ENCODE measurements around the gene TTC22. TPM values are rescaled to one million over a fixed set of nuclear protein-coding genes. Genes with fewer than 3 reads are reported as not detected.

TTC22 gene
- total RNA-seq, 1 experiment from 2014 or later, result not detected

DNA sequence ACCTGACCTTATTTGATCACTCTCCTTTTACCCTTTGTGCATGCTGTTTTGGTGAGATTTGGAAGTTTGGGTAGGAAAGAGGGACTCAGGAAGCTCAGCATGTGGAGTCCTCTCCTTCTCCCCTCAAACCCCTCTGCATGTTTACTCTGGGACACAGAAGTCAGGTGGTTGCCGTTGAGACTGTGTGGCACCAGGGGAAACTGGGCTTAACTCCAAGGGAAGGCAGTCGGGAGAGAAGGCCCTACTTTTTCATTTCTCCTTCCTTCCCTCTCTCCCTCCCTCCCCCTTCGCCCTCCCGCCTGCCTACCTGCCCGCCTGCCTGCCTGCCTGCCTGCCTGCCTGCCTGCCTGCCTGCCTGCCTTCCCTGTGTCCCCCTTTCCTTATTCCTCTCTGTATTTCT, 34.8 kb upstream of the TTC22 start:
- no peak for DNase-seq (ENCODE audit: low read depth)
- in situ Hi-C loops (cut with HindIII; ENCODE audit: low pct_unique_long_range_greater_than_20kb, low sequenced_read_pairs), result no loop called here

DNA sequence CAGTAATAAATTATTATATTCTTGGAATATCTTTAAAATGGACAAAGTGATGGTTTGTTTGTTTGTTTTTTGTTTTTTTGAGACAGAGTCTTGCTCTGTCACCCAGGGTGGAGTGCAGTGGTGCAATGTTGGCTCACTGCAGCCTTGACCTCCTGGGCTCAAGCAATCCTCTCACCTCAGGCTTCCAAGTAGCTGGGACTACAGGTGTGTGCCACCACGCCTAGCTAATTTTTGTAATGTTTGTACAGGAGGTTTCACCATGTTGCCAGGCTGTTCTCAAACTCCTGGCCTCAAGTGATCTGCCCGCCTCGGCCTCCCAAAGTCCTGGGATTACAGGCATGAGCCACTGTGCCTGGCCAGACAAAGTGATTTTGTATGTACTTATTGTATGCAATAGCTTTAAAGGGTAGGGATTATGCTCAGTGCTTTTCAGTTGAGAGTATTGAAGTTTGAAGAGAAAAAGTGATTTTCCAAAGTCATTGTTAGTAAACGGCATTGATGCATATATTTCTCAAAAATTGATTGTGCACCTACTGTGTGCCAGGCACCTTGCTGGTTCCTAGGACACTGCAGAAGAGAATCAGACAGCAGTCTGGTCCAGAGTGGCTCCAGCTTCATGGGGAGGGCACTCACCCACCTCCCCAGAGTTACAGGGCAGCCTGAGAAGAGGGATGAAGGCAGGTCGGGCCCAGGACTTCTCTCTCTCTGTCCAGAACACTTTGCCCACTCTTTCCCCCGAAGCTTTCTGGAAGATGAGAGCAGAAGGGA, 34.2 kb upstream of the TTC22 start:
- in situ Hi-C loops (cut with HindIII; ENCODE audit: low pct_unique_long_range_greater_than_20kb, low sequenced_read_pairs), result no loop called here

DNA sequence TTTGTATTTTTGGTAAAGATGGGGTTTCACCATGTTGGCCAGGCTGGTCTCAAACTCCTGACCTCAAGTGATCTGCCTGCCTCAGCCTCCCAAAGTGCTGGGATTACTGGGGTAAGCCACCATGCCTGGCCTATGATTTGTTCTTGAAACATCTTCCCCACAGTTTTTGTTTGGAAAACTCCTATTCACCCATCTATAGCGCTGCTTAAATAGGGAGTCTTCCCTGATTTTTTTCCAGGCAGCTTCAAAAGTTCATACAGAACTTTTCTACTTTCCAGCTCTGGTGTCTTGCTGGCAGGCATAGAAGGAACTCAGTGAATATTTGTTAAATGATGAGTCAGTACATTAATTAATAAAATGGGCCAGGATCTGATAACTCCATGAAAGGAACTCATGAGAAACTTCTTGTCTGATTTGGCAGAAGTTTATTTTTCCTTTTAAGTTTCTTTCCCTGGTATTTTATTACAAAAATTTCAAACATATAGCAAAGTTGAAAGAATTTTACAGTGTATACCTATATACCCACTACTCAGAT, 33.0 kb upstream of the TTC22 start:
- in situ Hi-C loops (cut with HindIII; ENCODE audit: low pct_unique_long_range_greater_than_20kb, low sequenced_read_pairs), result no loop called here
- no peak for DNase-seq (ENCODE audit: low read depth)

More for the DNA sequence above, 34.2 kb upstream of the TTC22 start:
- no peak for DNase-seq (ENCODE audit: low read depth)

DNA sequence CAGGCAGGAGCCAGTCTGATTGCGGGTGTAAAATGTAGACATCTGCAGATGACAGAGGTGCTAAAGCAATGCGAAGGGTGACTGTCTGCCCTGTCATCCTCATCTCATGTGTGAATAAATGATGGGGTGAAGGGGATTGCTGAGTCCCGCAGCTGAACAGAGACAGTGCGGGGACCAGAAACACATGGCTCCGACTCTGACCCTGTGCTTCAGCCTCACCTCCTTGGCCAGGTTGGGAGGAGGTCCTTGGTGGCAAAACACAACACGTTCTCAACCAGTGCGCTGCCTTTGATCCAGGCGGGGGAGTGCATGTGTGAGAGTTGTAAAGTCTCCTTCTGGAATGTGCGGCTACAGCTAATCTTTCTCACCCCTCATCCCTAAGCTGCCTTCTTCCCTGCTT, 32.0 kb upstream of the TTC22 start:
- in situ Hi-C loops (cut with HindIII; ENCODE audit: low pct_unique_long_range_greater_than_20kb, low sequenced_read_pairs), result no loop called here
- no peak for DNase-seq (ENCODE audit: low read depth)

DNA sequence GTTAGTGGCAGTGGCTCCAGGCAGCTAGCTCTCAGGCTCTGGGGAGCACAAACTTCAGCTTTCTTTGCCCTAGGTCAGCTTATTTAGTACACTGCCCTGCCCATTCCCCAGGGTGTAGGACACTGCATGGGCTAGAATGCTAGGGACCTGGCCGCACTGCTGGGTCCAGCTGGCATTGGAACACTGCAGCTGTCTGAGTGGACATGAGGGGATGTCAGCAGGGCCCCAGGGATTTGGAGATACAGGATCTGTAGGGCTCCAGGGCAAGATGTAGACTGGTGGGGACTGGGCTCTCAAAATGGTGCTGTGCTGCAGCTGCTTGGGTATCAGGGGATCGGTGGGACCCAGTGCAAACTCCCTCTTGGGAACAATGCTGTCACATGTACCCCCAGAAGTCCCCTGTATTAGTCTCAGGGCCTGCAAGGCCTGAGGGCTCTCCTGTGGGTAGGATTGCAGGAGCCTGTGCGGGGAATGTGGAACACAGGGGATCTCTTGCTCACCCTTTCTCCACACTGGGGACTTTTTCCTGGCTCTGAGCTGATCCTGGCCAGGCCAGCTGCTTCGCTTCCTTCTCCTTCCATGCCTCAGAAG, 25.2 kb upstream of the TTC22 start:
- in situ Hi-C loops (cut with HindIII; ENCODE audit: low pct_unique_long_range_greater_than_20kb, low sequenced_read_pairs), result no loop called here
- no peak for DNase-seq (ENCODE audit: low read depth)

- no peak for DNase-seq (ENCODE audit: low read depth)
- in situ Hi-C loops (cut with HindIII; ENCODE audit: low pct_unique_long_range_greater_than_20kb, low sequenced_read_pairs), result no loop called here
Observed at GRCh38 chr1:54825696-54826095, 24.6 kb upstream of the TTC22 start.

DNA sequence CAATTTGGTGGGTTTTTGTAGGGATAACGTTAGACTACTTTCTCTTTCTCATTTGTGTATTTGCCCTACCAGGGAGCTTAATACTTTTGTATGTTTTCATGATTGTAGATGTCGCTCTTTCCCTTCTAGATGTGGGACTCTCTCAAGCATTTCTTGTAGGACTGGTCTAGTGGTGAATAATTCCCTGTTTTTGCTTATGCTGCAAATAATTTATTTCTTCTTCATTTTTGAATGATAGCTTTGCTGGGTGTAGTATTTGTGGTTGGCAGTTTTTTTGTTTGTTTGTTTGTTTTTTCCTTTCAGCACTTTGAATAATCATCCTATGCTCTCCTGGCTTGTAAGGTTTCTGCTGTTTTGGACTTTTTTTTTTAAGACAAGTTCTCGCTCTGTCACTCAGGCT, 22.5 kb upstream of the TTC22 start:
- no peak for DNase-seq (ENCODE audit: low read depth)
- in situ Hi-C loops (cut with HindIII; ENCODE audit: low pct_unique_long_range_greater_than_20kb, low sequenced_read_pairs), result no loop called here

DNA sequence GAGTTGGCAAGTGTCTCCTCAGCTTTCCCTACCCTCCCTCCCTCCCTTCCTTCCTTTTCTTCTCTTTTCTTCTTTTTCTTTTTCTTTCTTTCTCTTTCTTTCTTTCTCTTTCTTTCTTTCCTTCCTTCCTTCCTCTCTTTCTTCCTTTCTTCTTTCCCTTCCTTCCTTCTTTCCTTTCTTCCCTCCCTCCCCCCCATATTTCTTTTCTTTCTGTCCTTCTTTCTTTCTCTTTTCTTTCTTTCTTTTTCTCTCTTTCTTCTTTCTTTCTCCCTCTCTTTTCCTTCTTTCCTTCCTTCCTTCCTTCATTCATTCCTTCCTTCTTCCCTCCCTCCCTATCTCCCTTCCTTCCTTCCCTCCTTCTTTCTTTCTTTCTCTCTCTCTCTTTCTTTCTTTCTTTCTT, 18.6 kb upstream of the TTC22 start:
- DNase-seq (ENCODE audit: low read depth), result no peak
- in situ Hi-C loops (cut with HindIII; ENCODE audit: low pct_unique_long_range_greater_than_20kb, low sequenced_read_pairs), result no loop called here

GRCh38 chr1:54819195-54819536, 18.0 kb upstream of the TTC22 start:
- no peak for DNase-seq (ENCODE audit: low read depth)
- in situ Hi-C loops (cut with HindIII; ENCODE audit: low pct_unique_long_range_greater_than_20kb, low sequenced_read_pairs), result no loop called here

DNA sequence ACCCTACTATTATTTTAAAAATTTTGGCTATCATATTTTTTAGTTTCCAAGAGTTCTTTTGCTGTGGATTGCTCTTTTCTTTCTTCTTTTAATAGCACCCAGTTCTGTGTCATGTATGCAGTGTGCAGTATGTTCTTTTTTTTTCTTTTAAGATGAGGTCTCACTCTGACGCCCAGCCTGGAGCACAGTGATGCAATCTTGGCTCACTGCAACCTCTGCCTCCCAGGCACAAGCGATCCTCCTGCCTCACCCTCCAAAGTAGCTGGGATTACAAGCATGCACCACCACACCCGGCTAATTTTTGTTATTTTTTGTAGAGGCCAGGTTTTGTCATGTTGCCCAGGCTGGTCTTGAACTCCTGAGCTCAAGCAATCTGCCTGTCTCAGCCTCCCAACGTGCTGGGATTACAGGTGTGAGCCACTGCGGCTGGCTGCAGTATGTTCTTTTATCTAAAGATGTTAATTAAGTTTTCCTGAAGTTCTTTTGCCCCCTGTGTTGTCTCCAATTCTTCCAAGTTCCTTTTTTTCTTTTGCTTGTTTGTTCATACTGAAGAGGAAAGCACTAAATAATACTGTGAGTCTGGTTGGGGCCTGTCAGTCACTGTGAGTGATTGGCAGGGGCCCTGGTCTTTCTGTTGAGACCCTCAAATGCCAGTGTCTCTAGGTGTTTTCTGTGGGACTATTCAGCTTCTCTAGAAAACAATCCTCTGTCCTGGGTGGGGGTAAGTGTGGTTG, 17.5 kb upstream of the TTC22 start:
- in situ Hi-C loops (cut with HindIII; ENCODE audit: low pct_unique_long_range_greater_than_20kb, low sequenced_read_pairs), result no loop called here
- no peak for DNase-seq (ENCODE audit: low read depth)

DNA sequence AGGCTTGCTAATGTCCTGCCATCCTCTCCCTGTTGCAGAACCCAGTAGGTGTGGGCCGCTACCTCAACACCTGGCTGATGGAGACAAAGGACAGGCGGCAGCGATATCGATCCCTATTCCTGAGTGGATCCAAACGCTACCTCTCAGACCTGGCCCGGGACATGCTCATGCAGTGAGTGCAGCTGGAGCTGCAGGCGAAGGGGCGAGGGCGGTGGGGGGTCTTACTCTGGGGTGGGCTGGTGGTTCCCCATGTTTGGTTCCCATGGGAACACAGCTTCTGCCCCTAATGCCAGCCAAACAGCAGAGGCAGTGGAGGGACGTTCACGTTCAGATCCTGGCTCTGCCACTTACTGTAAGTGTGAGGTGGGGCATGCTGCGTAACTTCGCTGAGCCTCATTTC, 15.8 kb upstream of the TTC22 start:
- no peak for DNase-seq (ENCODE audit: low read depth)
- in situ Hi-C loops (cut with HindIII; ENCODE audit: low pct_unique_long_range_greater_than_20kb, low sequenced_read_pairs), result no loop called here

- DNase-seq (ENCODE audit: low read depth), result no peak
- in situ Hi-C loops (cut with HindIII; ENCODE audit: low pct_unique_long_range_greater_than_20kb, low sequenced_read_pairs), result no loop called here
Observed at GRCh38 chr1:54816130-54816529, 15.0 kb upstream of the TTC22 start.

DNA sequence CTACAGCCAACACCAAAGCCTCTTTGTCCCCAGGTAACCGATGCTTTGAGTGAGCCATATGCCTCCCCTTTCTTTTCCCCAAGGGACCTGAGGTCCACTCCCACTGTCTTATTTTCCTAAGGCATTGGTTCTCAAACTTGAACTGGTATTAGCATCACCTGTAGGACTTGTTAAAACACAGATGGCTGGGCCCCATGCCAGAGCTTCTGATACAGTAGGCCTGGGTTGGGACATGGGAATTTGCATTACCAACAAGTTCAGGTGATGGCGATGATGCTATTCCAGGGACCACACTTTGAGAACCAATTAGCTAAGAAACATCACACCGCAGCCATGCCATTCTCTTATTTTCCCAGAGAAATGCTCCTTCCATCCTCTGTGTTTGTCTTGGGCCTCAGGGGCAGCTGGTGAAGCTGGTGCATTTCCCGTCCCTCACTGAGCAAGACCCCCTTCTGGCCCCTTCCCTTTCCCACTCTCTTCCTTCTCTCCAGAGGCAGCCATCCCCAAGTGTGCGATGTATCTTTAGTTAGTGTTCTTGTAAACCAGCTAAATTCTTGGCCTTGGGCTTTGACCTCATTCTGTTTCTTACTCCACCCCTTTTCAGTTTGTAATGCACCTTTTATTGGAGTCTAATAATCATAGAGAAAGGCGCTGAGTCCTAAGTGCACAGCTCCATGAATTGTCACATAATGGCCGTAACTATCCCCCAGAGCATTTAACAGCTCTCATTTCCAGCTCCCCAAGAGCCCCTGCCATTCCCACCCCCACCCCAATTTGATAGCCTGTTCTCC, 14.2 kb upstream of the TTC22 start:
- in situ Hi-C loops (cut with HindIII; ENCODE audit: low pct_unique_long_range_greater_than_20kb, low sequenced_read_pairs), result no loop called here
- DNase-seq (ENCODE audit: low read depth), result no peak

GRCh38 chr1:54814571-54814970, 13.4 kb upstream of the TTC22 start:
- in situ Hi-C loops (cut with HindIII; ENCODE audit: low pct_unique_long_range_greater_than_20kb, low sequenced_read_pairs), result no loop called here
- DNase-seq (ENCODE audit: low read depth), result no peak

- in situ Hi-C loops (cut with HindIII; ENCODE audit: low pct_unique_long_range_greater_than_20kb, low sequenced_read_pairs), result no loop called here
- DNase-seq (ENCODE audit: low read depth), result no peak
Observed at GRCh38 chr1:54814126-54814498, 13.0 kb upstream of the TTC22 start.

DNA sequence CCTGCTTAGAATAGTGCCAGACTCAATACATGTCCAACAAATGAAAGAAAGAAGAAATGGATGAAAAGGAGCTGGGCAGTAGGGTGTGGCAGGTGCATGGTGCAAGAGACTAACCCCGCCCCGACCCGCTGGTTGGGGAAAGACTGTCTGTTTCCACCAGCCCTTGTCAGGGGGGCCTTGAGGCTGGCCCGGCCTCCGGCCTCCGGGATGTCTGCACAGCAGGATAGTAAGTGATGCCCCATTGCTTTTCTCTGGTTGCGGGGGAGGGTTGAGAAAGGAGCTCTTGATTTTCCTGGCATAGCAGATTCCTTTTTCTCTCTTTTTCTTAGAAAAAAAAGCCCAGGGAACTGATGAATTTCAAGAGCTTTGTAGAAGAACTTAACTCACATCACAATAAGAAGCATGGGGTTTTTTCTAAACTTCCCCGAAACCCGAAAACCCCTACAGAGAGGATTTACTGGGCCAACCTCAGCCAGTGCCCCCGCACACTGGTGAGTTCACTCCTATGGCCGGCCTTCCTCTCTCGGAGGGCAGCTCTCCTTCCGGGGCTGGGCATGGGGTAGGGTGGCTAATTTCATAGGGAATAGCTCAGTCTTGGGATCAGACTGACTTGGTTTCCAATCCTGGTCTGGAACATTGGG, 12.5 kb upstream of the TTC22 start:
- in situ Hi-C loops (cut with HindIII; ENCODE audit: low pct_unique_long_range_greater_than_20kb, low sequenced_read_pairs), result no loop called here
- no peak for DNase-seq (ENCODE audit: low read depth)

GRCh38 chr1:54812801-54813484, 11.8 kb upstream of the TTC22 start:
- DNase-seq (ENCODE audit: low read depth), result no peak
- in situ Hi-C loops (cut with HindIII; ENCODE audit: low pct_unique_long_range_greater_than_20kb, low sequenced_read_pairs), result no loop called here
